Measurements from ENCODE around the gene SNX2.
"Not testable (repeated sequence)": the region's sequence is repeated elsewhere in the genome, so short reads cannot be mapped to it uniquely, and the experiment has no call there.

Gene SNX2

DNA sequence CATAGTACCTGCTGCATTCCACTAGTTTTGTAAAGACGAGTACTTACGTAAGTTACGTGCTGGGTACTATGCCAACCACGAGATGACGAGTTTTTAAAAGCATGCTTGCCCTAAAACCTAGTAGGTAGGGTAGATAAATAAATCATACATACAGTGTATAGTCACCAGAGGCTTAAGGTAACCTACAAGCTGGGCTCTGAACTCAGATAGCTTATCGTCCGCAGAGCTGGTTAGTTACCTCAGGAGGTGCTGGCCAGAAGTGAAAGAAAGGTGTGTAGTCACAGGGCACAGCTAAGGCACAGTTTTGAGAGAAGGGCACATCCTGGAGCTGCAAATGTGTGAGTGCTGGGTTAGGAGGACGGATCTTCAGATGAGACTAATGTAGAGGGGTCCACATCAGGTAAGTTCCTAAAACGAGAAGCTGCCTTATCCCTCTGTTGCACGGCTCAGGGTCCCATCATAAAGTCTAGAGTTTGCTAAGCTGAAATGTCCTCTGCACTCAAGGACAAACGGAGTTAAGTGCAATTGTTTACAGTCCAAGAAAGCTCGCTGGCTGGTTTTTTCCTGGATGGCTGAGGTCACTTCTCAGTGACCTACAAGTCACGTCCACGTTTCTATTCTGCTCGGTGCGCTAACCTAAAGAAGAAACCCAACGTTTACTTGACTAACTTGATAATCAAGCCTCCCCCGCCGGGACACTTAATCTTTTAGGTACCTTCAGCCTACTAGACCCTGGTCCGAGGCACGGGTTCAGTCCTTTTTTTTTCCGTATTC, 69.4 kb downstream of the SNX2 start:
- H3K36me3 Mint-ChIP-seq (ENCODE audit: low read depth), result no peaks in the 10 kb centered on the region
- peaks cover 13% of the 10 kb centered on the region for H3K27me3 Mint-ChIP-seq
- peak overlapping the region; percentile 80 for H3K4me3 Mint-ChIP-seq
- no peaks in the 10 kb centered on the region for H3K9me3 Mint-ChIP-seq
- peak overlapping the region; percentile 76 for H3K27ac Mint-ChIP-seq
- peaks cover 23% of the 10 kb centered on the region for H3K4me1 Mint-ChIP-seq (ENCODE audit: low read depth)
- DNase-seq, result no peak

DNA sequence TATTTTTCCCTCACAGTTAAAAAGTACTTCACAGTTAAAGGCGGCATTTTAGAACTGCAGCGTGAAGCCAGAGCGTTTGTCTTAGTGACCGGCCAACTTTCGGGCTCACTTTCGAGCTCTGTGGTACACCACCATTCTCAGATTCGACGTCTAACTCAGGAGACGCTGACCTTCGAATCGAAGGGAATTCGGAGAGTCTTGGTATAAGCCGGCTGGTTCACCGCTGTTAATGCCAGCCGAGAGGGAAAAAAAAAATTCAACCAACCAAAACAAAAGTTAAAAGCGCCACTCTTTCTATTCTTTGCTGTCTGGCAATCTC, 70.0 kb downstream of the SNX2 start:
- no peaks in the 10 kb centered on the region for H3K36me3 Mint-ChIP-seq (ENCODE audit: low read depth)
- peak overlapping the region; percentile 80 for H3K4me3 Mint-ChIP-seq
- H3K9me3 Mint-ChIP-seq, result no peaks in the 10 kb centered on the region
- DNase-seq, result no peak
- peaks cover 26% of the 10 kb centered on the region for H3K4me1 Mint-ChIP-seq (ENCODE audit: low read depth)
- H3K27me3 Mint-ChIP-seq, result peaks cover 13% of the 10 kb centered on the region
- peak overlapping the region; percentile 76 for H3K27ac Mint-ChIP-seq

DNA sequence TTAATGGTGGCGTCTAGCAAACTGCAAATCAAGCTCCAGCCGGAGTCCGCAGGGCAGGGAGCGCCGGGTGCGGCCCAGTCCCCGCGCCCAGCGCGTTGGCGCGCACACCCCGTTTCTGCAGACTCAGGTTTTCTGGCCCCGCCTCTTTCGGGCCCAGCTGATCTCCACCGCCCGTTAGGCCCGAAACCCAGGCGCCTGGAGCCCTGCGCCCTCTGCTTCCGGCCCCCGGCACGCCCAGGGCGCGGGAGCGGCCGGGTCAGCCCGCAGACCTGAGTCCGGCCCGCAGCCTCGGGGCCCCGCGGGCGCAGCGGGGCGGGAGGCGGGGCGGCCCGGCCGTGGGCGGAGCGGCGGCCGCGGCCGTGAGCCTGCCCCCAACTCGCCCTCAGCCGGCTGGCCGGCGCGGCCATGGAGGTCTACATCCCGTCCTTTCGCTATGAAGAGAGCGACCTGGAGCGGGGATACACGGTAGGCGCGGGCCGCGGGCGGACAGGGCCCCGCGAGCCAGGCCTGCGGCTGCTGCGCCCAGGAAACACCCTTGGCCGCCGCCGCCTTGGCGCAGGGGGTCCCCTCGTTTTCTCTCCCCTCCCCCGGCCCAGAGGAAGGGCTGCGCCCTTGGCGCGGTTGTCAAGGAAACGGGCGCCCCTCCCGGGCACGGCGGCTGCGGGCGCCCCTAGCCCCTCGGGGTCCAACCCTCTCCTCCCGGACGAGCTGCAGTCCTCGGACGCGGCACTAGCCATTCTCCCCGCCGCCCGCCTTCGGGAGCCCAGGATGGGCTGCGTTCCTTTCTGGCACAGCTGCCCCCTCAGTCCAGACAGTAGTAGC, 70.6 kb downstream of the SNX2 start, which contains the start of gene SNX24:
TSS of gene SNX24 (plus strand) at position 385 of the 822 bp plus-strand sequence. CDS start at position 406, 21 bp downstream.
- DNase-seq, result peak; percentile 81
- Mint-ChIP-seq H3K4me1 (ENCODE audit: low read depth) (peaks cover 26% of the 10 kb centered on the region), H3K9me3 (no peaks in the 10 kb centered on the region), H3K4me3 (peak within 1 kb of the TSS; percentile 80), H3K36me3 (ENCODE audit: low read depth) (no peaks in the 10 kb centered on the region), H3K27ac (peak within 1 kb of the TSS; percentile 76), H3K27me3 (peaks cover 10% of the 10 kb centered on the region)

- Mint-ChIP-seq H3K4me1 (ENCODE audit: low read depth) (peaks cover 26% of the 10 kb centered on the region), H3K36me3 (ENCODE audit: low read depth) (no peaks in the 10 kb centered on the region), H3K9me3 (no peaks in the 10 kb centered on the region), H3K27ac (peak overlapping the region; percentile 55), H3K27me3 (peaks cover 7% of the 10 kb centered on the region), H3K4me3 (peak overlapping the region; percentile 69)
- DNase-seq, result no peak
Observed at GRCh38 chr5:122846051-122846550, 71.2 kb downstream of the SNX2 start.

GRCh38 chr5:122847687-122848081, 72.8 kb downstream of the SNX2 start:
- Mint-ChIP-seq H3K27me3 (peaks cover 4% of the 10 kb centered on the region), H3K4me1 (ENCODE audit: low read depth) (peaks cover 26% of the 10 kb centered on the region), H3K27ac (no peak overlapping the region), H3K9me3 (no peaks in the 10 kb centered on the region), H3K36me3 (ENCODE audit: low read depth) (no peaks in the 10 kb centered on the region), H3K4me3 (no peak overlapping the region)
- DNase-seq, result no peak

- no peak for DNase-seq
- H3K9me3 Mint-ChIP-seq, result no peaks in the 10 kb centered on the region
- no peak overlapping the region for H3K4me3 Mint-ChIP-seq
- peaks cover 17% of the 10 kb centered on the region for H3K4me1 Mint-ChIP-seq (ENCODE audit: low read depth)
- H3K36me3 Mint-ChIP-seq (ENCODE audit: low read depth), result no peaks in the 10 kb centered on the region
- no peak overlapping the region for H3K27ac Mint-ChIP-seq
- H3K27me3 Mint-ChIP-seq, result peaks cover 4% of the 10 kb centered on the region
Observed at GRCh38 chr5:122849771-122850170, 74.9 kb downstream of the SNX2 start.

- H3K4me3 Mint-ChIP-seq; H3K27ac Mint-ChIP-seq; H3K36me3 Mint-ChIP-seq (ENCODE audit: low read depth); DNase-seq; H3K4me1 Mint-ChIP-seq (ENCODE audit: low read depth); H3K27me3 Mint-ChIP-seq; H3K9me3 Mint-ChIP-seq: not testable (repeated sequence)
Observed at GRCh38 chr5:122857538-122857937, 82.7 kb downstream of the SNX2 start.

- Mint-ChIP-seq H3K4me1 (ENCODE audit: low read depth) (no peaks in the 10 kb centered on the region), H3K9me3 (no peaks in the 10 kb centered on the region), H3K27me3 (no peaks in the 10 kb centered on the region), H3K4me3 (no peak overlapping the region), H3K27ac (no peak overlapping the region), H3K36me3 (ENCODE audit: low read depth) (no peaks in the 10 kb centered on the region)
- DNase-seq, result no peak
Observed at GRCh38 chr5:122858451-122858850, 83.6 kb downstream of the SNX2 start.

DNA sequence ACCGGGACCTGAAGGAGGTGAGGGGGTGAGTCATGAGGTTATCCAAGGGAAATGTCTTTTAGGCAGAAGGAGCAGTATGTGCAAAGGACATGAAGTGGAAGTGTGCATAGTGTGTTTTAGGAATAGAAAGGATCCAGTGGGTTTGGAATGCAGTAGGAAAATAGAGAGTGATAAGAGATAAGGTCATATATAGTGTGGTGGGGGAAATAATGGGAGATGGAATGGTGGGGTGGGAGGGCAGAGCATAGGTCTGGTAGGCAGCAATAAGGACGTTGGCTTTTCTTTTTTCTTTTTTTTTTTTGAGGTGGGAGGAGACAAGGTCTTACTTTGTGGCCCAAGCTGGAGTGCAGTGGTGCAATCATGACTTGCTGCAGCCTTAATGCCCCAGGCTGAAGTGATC, 88.4 kb downstream of the SNX2 start:
- no peaks in the 10 kb centered on the region for H3K36me3 Mint-ChIP-seq (ENCODE audit: low read depth)
- H3K27ac Mint-ChIP-seq, result no peak overlapping the region
- H3K27me3 Mint-ChIP-seq, result no peaks in the 10 kb centered on the region
- H3K9me3 Mint-ChIP-seq, result no peaks in the 10 kb centered on the region
- H3K4me3 Mint-ChIP-seq, result no peak overlapping the region
- DNase-seq, result no peak
- peaks cover 13% of the 10 kb centered on the region for H3K4me1 Mint-ChIP-seq (ENCODE audit: low read depth)

- no peaks in the 10 kb centered on the region for H3K27me3 Mint-ChIP-seq
- H3K4me3 Mint-ChIP-seq, result no peak overlapping the region
- H3K9me3 Mint-ChIP-seq, result no peaks in the 10 kb centered on the region
- no peak overlapping the region for H3K27ac Mint-ChIP-seq
- peaks cover 13% of the 10 kb centered on the region for H3K4me1 Mint-ChIP-seq (ENCODE audit: low read depth)
- H3K36me3 Mint-ChIP-seq (ENCODE audit: low read depth), result no peaks in the 10 kb centered on the region
- DNase-seq, result no peak
Observed at GRCh38 chr5:122863721-122864120, 88.8 kb downstream of the SNX2 start.

DNA sequence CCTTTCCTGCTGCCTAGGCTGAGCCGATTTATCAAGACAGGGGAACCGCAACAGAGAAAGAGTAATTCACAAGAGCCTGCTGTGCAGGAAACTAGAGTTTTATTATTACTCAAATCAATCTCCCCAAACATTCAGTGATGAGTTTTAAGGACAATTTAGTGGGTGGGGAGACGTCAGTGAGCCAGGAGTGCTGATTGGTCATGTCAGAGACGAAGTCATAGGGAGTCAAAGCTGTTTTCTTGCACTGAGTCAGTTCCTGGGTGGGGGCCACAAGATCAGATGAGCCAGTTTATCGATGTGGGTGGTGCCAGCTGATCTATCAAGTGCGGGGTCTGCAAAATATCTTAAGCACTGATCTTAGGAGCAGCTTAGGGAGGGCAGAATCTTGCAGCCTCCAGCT, 89.5 kb downstream of the SNX2 start:
- H3K27ac Mint-ChIP-seq, result no peak overlapping the region
- no peaks in the 10 kb centered on the region for H3K9me3 Mint-ChIP-seq
- H3K4me1 Mint-ChIP-seq (ENCODE audit: low read depth), result peaks cover 13% of the 10 kb centered on the region
- H3K4me3 Mint-ChIP-seq, result no peak overlapping the region
- no peaks in the 10 kb centered on the region for H3K27me3 Mint-ChIP-seq
- DNase-seq, result no peak
- no peaks in the 10 kb centered on the region for H3K36me3 Mint-ChIP-seq (ENCODE audit: low read depth)

DNA sequence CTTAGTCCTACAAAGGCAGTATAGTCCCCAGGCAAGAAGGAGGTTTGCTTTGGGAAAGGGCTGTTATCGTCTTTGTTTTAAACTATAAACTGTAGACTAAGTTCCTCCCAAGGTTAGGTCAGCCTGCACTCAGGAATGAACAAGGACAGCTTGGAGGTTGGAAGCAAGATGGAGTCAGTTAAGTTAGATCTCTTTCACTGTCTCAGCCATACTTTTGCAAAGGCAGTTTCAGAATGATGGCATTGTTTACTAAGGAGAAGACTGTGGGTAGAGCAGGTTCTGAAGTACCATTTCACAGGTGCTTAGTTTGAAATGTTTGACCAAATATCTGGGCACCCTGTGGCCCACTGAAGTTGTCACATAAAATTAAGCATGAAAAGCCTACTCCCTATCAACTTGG, 90.0 kb downstream of the SNX2 start:
- Mint-ChIP-seq H3K36me3 (ENCODE audit: low read depth) (no peaks in the 10 kb centered on the region), H3K4me3 (no peak overlapping the region), H3K27me3 (no peaks in the 10 kb centered on the region), H3K9me3 (no peaks in the 10 kb centered on the region), H3K27ac (no peak overlapping the region), H3K4me1 (ENCODE audit: low read depth) (peaks cover 13% of the 10 kb centered on the region)
- DNase-seq, result no peak

GRCh38 chr5:122870219-122870856, 95.5 kb downstream of the SNX2 start:
- Mint-ChIP-seq H3K4me3 (no peak overlapping the region), H3K27me3 (no peaks in the 10 kb centered on the region)
- no peak for DNase-seq

DNA sequence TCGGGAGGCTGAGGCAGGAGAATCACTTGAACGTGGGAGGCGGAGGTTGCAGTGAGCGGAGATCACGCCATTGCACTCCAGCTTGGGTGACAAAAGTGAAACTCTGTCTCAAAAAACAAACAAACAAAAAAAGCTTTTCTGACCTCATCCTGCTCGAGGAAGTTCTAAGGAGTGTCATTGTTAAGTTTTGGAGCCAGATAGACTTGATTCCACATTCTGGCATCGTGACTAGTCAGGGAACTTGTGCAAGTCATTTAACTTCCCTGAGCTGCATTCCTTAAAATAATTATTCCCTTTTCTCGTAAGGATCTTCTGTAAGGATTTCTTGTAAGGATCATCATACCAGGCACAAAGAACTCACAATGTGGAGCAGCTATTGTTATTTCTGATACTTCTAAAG, 96.8 kb downstream of the SNX2 start:
- H3K36me3 Mint-ChIP-seq (ENCODE audit: low read depth), result no peaks in the 10 kb centered on the region
- no peaks in the 10 kb centered on the region for H3K27me3 Mint-ChIP-seq
- H3K4me1 Mint-ChIP-seq (ENCODE audit: low read depth), result no peaks in the 10 kb centered on the region
- H3K9me3 Mint-ChIP-seq, result no peaks in the 10 kb centered on the region
- no peak overlapping the region for H3K27ac Mint-ChIP-seq
- no peak for DNase-seq
- no peak overlapping the region for H3K4me3 Mint-ChIP-seq

More at GRCh38 chr5:122870219-122870856, 95.5 kb downstream of the SNX2 start:
- H3K9me3 Mint-ChIP-seq, result no peaks in the 10 kb centered on the region
- H3K36me3 Mint-ChIP-seq (ENCODE audit: low read depth), result no peaks in the 10 kb centered on the region
- no peaks in the 10 kb centered on the region for H3K4me1 Mint-ChIP-seq (ENCODE audit: low read depth)
- no peak overlapping the region for H3K27ac Mint-ChIP-seq
